HG03460 (cell line): ENCODE data around the gene IDH3B.

Source experiments
- ATAC-seq: cut with Tn5 transposase; IDR thresholded peaks from one replicate; pipeline ENCODE4 v1.9.1; 2021; ENCODE audit not compliant: unreplicated experiment

IDH3B gene

DNA sequence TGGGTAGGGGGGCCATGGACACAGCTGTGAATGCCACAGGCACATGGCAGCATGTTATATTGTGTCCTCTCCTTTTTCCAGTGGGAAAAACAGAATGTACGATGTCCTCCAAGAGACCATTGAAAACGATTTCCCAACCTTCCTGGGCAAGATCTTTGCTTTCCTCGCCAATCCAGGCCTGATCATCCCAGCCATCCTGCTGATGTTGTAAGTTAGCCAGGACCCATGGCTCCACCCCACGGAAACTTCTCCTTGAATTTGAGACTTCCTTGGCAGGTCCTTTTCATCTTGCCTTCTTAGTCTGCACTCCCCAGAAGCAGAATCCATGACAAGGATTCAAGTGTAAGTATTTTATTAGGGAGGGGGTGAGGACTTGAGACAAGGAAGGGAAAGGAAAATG lies 39.8 kb downstream of the IDH3B start:
- ATAC-seq: no peak

DNA sequence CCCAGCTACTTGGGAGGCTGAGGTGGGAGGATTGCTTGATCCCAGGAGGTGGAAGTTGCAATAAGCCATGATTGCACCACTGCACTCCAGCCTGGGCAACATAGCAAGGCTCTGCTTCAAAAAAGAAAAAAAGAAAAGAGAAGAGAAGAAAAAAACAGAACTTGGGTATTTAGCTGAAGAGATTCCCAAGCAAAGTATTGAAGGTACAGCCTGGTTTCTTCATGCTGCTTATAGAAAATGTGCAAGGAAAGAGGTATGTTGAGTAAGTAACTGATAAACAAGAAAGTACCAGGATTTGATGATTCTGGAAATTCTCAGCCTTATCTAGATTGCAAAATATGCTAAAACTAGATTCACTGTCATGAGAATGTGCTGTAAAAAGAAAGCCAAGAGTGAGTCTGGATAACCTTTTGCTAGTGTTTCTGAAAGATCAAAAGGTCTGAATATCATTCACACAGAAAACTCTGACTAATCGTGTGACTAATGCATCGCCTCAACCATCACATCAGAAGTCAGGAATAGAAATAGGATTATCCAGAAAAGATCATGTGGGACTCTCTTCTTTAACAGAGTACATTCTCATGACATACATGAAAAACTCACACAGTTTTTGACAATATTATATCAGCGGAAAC lies 43.9 kb downstream of the IDH3B start:
- no peak for ATAC-seq

DNA sequence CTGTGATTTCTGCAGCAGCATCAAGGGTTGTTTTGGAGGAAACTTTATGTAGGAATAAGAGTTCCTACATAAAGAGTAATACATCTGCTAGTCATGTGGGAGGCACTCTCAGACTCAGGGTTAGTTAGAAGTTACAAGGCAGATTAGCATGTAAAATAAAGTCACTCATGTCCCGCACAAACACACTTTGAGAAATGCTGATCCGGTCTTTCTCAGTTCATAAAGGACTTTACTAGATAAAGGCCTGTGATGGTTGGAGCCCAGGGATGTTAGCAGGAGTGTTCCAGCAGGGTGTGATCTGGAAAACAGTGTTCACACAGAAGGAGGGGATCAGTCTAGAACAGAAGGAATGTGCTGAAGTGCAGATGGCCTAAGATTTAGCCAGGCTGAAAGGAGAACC lies 44.7 kb downstream of the IDH3B start:
- ATAC-seq: no peak

DNA sequence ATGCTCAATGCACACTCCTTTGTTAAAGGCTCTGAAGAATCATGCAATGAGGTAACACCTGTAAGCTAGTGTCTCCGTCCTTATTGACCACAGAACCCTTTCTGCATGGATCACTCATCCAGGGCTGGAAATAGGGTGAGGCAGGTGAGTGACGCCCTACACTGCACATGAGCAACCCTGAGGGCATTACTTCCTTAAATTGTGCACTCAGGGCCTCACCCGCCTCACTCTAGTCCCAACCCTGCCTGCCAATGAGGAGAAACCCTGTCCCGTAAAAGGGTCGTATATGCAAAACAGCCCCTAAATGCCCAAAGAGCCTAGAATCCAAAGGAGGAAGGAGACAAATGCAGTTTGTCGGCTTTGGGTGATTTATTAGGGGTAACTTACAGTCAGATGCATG lies 45.2 kb downstream of the IDH3B start:
- ATAC-seq: no peak

DNA sequence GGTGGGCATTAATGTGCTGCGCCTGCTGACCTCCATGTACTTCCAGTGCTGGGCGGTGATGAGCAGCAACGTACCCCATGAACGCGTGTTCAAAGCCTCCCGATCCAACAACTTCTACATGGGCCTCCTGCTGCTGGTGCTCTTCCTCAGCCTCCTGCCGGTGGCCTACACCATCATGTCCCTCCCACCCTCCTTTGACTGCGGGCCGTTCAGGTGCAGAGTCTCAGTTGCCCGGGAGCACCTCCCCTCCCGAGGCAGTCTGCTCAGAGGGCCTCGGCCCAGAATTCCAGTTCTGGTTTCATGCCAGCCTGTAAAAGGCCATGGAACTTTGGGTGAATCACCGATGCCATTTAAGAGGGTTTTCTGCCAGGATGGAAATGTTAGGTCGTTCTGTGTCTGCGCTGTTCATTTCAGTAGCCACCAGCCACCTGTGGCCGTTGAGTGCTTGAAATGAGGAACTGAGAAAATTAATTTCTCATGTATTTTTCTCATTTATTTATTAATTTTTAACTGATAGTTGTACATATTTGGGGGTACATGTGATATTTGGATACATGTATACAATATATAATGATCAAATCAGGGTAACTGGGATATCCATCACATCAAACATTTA lies 46.8 kb downstream of the IDH3B start:
- no peak for ATAC-seq

DNA sequence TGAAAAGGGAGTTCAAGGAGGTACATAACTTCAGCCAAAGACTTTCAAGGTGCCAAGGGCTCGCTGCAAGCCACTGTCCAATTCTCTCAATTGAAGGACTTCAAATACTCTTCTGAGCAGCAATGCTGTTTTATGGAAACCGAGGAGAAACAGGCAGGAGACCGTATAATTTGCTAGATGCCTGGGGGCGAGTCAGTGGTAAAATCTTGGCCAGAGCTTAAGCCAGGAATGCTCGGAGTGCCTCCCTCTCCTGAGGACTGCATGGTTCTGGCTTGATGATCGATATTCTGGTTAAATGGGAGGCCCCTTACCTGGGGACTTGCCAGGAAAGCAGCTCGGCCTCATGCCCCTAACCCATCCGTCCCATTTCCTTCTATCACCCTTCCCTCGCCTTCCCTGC lies 47.4 kb downstream of the IDH3B start:
- no peak for ATAC-seq

DNA sequence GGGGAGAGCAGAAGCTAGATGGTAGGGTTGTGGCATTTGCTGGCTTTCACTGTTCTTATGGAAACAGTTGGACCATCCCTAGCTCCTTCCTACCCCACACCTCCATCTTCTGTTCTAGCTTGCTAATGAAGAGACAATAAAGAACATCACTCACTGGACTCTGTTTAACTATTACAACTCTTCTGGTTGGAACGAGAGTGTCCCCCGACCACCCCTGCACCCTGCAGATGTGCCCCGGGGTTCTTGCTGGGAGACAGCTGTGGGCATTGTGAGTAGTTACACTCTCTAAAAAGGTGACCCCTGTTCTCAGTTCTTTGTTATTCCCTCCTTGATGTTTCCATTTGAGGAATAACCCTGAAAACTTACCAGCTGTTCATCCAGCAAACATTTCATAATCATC lies 51.9 kb downstream of the IDH3B start:
- ATAC-seq: no peak

DNA sequence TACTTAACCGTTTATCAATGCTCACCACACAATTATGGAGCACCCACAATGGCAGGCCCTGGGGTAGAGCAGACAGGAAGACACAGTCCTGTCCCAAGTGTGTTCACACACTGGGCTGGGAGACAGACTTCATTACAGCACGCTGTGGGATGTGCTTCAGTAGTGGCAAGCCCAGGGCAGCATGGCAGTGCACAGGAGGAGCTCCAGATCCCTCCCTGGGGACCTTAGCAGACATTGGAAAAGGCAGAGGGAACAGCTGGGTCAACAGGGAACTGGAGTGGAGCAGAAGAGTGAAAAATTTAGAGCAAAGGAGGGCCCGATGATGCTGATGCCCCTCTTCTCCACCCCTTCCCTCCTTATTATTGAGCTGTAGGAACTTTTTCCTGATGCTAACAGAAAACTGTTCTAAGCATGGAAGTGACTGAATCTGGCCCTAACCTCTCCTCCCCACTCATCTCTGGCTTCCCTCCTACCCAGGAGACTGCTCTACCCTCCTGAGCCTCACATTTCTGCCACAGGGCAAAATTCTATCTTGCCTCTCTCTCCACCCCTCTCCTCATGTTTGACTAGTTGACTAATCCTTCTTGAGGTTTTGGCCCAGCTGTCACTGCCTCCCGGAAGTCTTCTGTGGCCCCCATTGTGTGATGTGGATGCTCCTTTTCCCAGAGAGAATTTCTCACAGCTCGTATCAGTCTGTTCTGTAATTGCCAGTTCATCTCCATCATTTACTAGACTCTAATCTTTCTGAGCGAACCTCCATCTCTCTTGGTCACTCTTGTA lies 52.9 kb downstream of the IDH3B start:
- ATAC-seq: no peak

DNA sequence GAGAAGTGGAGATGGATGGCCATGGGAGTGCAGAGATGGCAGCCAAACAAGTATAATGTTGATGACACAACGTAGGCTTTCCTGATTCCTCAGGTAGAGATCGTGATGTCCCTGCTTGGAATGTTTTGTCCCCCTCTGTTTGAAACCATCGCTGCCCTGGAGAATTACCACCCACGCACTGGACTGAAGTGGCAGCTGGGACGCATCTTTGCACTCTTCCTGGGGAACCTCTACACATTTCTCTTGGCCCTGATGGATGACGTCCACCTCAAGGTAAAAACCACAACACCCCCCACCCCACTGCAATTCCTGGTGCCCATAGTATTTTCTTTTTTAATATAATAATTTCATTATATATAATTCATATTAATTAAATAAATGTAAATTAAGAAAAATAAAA lies 53.7 kb downstream of the IDH3B start:
- ATAC-seq: no peak
